Measurements from ENCODE around the gene RSU1.

Gene RSU1

GRCh38 chr10:16643502-16643901, 173.7 kb downstream of the RSU1 start:
- TF ChIP-seq ZNF8 (CRISPR knock-in tag; IDR thresholded peaks at IDR 0.05), result no peak
- TF ChIP-seq ZNF565 (CRISPR knock-in tag; conservative IDR thresholded peaks at IDR 0.05; ENCODE audit: low read depth), result no peak
- TF ChIP-seq PPARA (CRISPR knock-in tag; IDR thresholded peaks at IDR 0.05; ENCODE audit: borderline replicate concordance), result no peak
- no peak for TF ChIP-seq TCF4 (CRISPR knock-in tag; IDR thresholded peaks at IDR 0.05; ENCODE audit: borderline replicate concordance)
- TF ChIP-seq ZC3H10 (CRISPR knock-in tag; IDR thresholded peaks at IDR 0.05), result no peak
- TF ChIP-seq ESRRG (CRISPR knock-in tag; IDR thresholded peaks at IDR 0.05), result no peak
- TF ChIP-seq CSDC2 (CRISPR knock-in tag; IDR thresholded peaks at IDR 0.05), result no peak
- no peak for TF ChIP-seq TOX (CRISPR knock-in tag; IDR thresholded peaks at IDR 0.05; ENCODE audit: borderline replicate concordance)
- TF ChIP-seq ZFP3 (CRISPR knock-in tag; IDR thresholded peaks at IDR 0.05), result no peak
- TF ChIP-seq ISL1 (CRISPR knock-in tag; IDR thresholded peaks at IDR 0.05), result no peak
- no peak for TF ChIP-seq RARB (CRISPR knock-in tag; IDR thresholded peaks at IDR 0.05)
- TF ChIP-seq ZFP30 (CRISPR knock-in tag; IDR thresholded peaks at IDR 0.05), result no peak
- no peak for TF ChIP-seq OSR1 (CRISPR knock-in tag; IDR thresholded peaks at IDR 0.05)
- TF ChIP-seq BACH2 (CRISPR knock-in tag; IDR thresholded peaks at IDR 0.05; ENCODE audit: borderline replicate concordance), result no peak
- TF ChIP-seq, protein P1, sequence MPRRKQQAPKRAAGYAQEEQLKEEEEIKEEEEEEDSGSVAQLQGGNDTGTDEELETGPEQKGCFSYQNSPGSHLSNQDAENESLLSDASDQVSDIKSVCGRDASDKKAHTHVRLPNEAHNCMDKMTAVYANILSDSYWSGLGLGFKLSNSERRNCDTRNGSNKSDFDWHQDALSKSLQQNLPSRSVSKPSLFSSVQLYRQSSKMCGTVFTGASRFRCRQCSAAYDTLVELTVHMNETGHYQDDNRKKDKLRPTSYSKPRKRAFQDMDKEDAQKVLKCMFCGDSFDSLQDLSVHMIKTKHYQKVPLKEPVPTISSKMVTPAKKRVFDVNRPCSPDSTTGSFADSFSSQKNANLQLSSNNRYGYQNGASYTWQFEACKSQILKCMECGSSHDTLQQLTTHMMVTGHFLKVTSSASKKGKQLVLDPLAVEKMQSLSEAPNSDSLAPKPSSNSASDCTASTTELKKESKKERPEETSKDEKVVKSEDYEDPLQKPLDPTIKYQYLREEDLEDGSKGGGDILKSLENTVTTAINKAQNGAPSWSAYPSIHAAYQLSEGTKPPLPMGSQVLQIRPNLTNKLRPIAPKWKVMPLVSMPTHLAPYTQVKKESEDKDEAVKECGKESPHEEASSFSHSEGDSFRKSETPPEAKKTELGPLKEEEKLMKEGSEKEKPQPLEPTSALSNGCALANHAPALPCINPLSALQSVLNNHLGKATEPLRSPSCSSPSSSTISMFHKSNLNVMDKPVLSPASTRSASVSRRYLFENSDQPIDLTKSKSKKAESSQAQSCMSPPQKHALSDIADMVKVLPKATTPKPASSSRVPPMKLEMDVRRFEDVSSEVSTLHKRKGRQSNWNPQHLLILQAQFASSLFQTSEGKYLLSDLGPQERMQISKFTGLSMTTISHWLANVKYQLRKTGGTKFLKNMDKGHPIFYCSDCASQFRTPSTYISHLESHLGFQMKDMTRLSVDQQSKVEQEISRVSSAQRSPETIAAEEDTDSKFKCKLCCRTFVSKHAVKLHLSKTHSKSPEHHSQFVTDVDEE (CRISPR knock-in tag; IDR thresholded peaks at IDR 0.05), result no peak
- no peak for TF ChIP-seq GLIS3 (CRISPR knock-in tag; IDR thresholded peaks at IDR 0.05)
- no peak for TF ChIP-seq POU6F1 (CRISPR knock-in tag; IDR thresholded peaks at IDR 0.05; ENCODE audit: borderline replicate concordance, low read depth)
- ATAC-seq, result no peak

DNA sequence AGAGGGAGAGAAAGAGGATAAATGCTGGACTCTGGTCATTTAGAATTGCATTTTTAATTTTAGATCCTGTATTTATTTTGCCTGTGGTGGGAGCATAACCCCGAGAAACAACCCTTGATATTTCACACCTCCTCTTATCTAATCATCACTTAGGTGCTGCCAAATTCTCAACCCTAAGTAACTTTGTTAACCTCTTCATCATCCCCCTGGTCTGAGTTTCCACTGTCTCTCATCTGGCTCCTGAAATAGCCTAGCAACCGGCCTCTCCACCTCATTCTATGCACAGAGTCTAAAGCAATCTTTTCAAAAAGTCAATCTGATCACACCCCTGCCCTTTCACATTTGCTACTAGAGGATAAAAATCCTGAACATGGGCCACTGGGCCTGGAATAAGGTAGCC, 177.1 kb downstream of the RSU1 start:
- ATAC-seq, result no peak
- TF ChIP-seq RARB (CRISPR knock-in tag; IDR thresholded peaks at IDR 0.05) (no peak), ARNTL (CRISPR knock-in tag; IDR thresholded peaks at IDR 0.05; ENCODE audit: borderline replicate concordance, low read depth) (no peak), BACH2 (CRISPR knock-in tag; IDR thresholded peaks at IDR 0.05; ENCODE audit: borderline replicate concordance) (no peak), PPARA (CRISPR knock-in tag; IDR thresholded peaks at IDR 0.05; ENCODE audit: borderline replicate concordance) (no peak), POU6F1 (CRISPR knock-in tag; IDR thresholded peaks at IDR 0.05; ENCODE audit: borderline replicate concordance, low read depth) (no peak), ZNF8 (CRISPR knock-in tag; IDR thresholded peaks at IDR 0.05) (no peak), TOX (CRISPR knock-in tag; IDR thresholded peaks at IDR 0.05; ENCODE audit: borderline replicate concordance) (no peak), CSDC2 (CRISPR knock-in tag; IDR thresholded peaks at IDR 0.05) (no peak), ZFP3 (CRISPR knock-in tag; IDR thresholded peaks at IDR 0.05) (no peak)
- TF ChIP-seq, protein P2, sequence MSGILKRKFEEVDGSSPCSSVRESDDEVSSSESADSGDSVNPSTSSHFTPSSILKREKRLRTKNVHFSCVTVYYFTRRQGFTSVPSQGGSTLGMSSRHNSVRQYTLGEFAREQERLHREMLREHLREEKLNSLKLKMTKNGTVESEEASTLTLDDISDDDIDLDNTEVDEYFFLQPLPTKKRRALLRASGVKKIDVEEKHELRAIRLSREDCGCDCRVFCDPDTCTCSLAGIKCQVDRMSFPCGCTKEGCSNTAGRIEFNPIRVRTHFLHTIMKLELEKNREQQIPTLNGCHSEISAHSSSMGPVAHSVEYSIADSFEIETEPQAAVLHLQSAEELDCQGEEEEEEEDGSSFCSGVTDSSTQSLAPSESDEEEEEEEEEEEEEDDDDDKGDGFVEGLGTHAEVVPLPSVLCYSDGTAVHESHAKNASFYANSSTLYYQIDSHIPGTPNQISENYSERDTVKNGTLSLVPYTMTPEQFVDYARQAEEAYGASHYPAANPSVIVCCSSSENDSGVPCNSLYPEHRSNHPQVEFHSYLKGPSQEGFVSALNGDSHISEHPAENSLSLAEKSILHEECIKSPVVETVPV (CRISPR knock-in tag; IDR thresholded peaks at IDR 0.05), result no peak
- TF ChIP-seq, protein P1 (CRISPR knock-in tag; IDR thresholded peaks at IDR 0.05), result no peak

DNA sequence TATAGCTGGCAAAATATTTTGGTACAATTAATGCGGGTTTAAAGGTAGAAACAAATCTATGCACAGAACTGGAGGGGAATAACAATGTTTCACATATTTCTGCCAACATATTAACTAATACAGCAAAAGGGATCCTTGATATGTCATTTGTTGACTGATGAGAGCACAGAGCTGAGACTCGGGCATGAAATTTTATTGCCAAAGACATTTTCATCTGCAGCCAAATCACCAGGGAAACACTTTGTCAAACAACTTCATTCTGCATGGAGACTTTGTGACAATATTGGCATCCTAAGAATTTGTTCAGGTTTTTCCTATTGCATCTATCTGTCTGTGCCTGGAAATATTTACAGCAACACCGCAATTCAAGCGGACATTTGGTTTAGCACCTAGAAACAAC, 177.8 kb downstream of the RSU1 start:
- ATAC-seq, result no peak
- TF ChIP-seq ARNTL (CRISPR knock-in tag; IDR thresholded peaks at IDR 0.05; ENCODE audit: borderline replicate concordance, low read depth) (no peak), ZFP3 (CRISPR knock-in tag; IDR thresholded peaks at IDR 0.05) (no peak), ZNF565 (CRISPR knock-in tag; conservative IDR thresholded peaks at IDR 0.05; ENCODE audit: low read depth) (no peak), ESRRG (CRISPR knock-in tag; IDR thresholded peaks at IDR 0.05) (no peak), BACH2 (CRISPR knock-in tag; IDR thresholded peaks at IDR 0.05; ENCODE audit: borderline replicate concordance) (no peak), PPARA (CRISPR knock-in tag; IDR thresholded peaks at IDR 0.05; ENCODE audit: borderline replicate concordance) (no peak), ZNF8 (CRISPR knock-in tag; IDR thresholded peaks at IDR 0.05) (no peak), RARB (CRISPR knock-in tag; IDR thresholded peaks at IDR 0.05) (no peak), POU6F1 (CRISPR knock-in tag; IDR thresholded peaks at IDR 0.05; ENCODE audit: borderline replicate concordance, low read depth) (no peak), OSR1 (CRISPR knock-in tag; IDR thresholded peaks at IDR 0.05) (no peak), ISL1 (CRISPR knock-in tag; IDR thresholded peaks at IDR 0.05) (no peak), TCF4 (CRISPR knock-in tag; IDR thresholded peaks at IDR 0.05; ENCODE audit: borderline replicate concordance) (no peak)
- TF ChIP-seq, protein P1 (CRISPR knock-in tag; IDR thresholded peaks at IDR 0.05), result no peak
